Measurements from ENCODE around the gene PTPN1. TPM values are rescaled to one million over a fixed set of nuclear protein-coding genes. Genes with fewer than 3 reads are reported as not detected.
A peak's percentile ranks its signal among the peaks of the same experiment; 100 is the strongest.

Gene PTPN1
- total and polyA plus RNA-seq, 10 of the 15 experiments (the other 5 are each of a cell fraction or from before 2014, with no cell fraction given) = 15.9 to 74.7 (median 43.9) TPM

DNA sequence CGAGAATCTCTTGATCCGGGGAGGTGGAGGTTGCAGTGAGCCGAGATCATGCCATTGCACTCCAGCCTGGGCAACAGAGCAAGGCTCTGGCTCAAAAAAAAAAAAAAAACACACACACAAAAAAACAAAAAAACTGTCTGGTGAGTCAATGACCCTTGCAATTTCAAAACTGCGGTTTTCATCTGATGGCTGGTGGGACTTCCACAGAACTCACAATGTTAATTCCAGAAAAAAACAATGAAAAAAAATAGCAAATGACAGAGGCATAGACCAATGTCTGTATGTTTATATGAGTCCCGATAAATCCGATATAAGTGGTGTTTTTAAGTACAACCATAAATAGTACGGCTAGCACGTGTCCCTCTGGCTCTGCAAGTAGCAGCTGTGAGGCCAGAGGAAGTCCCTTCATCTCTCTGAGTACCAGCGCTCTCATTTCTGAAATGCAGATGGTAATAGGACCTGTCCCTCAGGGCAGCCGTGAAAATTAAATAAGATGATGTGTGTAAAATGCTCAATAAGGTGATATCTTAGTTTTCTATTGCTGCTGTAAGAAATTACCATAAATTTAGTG is 21.9 kb upstream of the PTPN1 start:
- Histone ChIP-seq H2AFZ (ENCODE audit: control insufficient read depth, low read depth, low read length) (peak overlapping the region; percentile 41; the same call in 1 of the 2 replicates), H3K79me2 (ENCODE audit: control insufficient read depth, insufficient read depth, low read length) (no peaks in the 10 kb centered on the region), H3K36me3 (ENCODE audit: control insufficient read depth in 2 of 2, insufficient read depth in 2 of 2, low read length in 1 of 2) (no peaks in the 10 kb centered on the region), H3K9ac (ENCODE audit: control insufficient read depth, insufficient read depth, low read length) (no peak overlapping the region), H4K20me1 (ENCODE audit: control insufficient read depth, insufficient read depth) (no peaks in the 10 kb centered on the region), H3K9me3 (replicated peaks; ENCODE audit: control insufficient read depth, insufficient read depth, low read length) (no peaks in the 10 kb centered on the region; the same call in 2 of the 3 replicates), H3K4me1 (ENCODE audit: control insufficient read depth, insufficient read depth, low read length) (peaks cover 30% of the 10 kb centered on the region), H3K27me3 (replicated peaks in 1 of 2; ENCODE audit: control insufficient read depth in 2 of 2, insufficient read depth in 2 of 2, low read length in 1 of 2) (no peaks in the 10 kb centered on the region), H3K4me3 (no peak overlapping the region), H3K4me2 (ENCODE audit: control insufficient read depth, insufficient read depth) (peak overlapping the region; percentile 67), H3K27ac (ENCODE audit: control insufficient read depth, insufficient read depth) (peak overlapping the region; percentile 22)
- FAIRE-seq (no peak), ATAC-seq (peak; percentile 65), DNase-seq (ENCODE audit: low read depth, low spot score) (no peak)
- no TSS peak for BruUV-seq (replicated peaks)
- ChIA-PET SMC1A (ENCODE audit: uncharacterized antibody, unreplicated experiment) (interaction anchor here (0.8 to 95.1 kb wide), 5 partner anchors 9 to 306 kb away, joined by 3 to 2799 read pairs (median 8); partner anchors contain the start of gene PTPN1), RAD21 (ENCODE audit: unreplicated experiment) (interaction anchor here (0.9 to 3.1 kb wide), 10 partner anchors 13 to 87 kb away, joined by 3 to 16 read pairs (median 4); partner anchors contain the start of gene PTPN1), POLR2A (interaction anchor here (0.5 to 1.6 kb wide), 6 partner anchors 9 to 690 kb away, joined by 3 to 5 read pairs (median 4); partner anchors contain the start of gene PTPN1), CTCF (interaction anchor here (0.9 to 4.5 kb wide), 8 partner anchors 14 to 100 kb away, joined by 3 to 30 read pairs (median 6); no protein-coding TSS in a partner anchor)
- WGBS (ENCODE audit: insufficient coverage, insufficient replicate concordance, low lambda C conversion rate, missing lambda C conversion rate) = under 1% methylated on average over 10 of the region's 10 CpGs
- intact Hi-C loops (cut with micrococcal nuclease; ENCODE audit: unreplicated experiment) = no loop called here
- in situ Hi-C loops (cut with MboI) = no loop called here
- TF ChIP-seq, protein P1, sequence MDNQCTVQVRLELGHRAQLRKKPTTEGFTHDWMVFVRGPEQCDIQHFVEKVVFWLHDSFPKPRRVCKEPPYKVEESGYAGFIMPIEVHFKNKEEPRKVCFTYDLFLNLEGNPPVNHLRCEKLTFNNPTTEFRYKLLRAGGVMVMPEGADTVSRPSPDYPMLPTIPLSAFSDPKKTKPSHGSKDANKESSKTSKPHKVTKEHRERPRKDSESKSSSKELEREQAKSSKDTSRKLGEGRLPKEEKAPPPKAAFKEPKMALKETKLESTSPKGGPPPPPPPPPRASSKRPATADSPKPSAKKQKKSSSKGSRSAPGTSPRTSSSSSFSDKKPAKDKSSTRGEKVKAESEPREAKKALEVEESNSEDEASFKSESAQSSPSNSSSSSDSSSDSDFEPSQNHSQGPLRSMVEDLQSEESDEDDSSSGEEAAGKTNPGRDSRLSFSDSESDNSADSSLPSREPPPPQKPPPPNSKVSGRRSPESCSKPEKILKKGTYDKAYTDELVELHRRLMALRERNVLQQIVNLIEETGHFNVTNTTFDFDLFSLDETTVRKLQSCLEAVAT (IDR thresholded peaks at IDR 0.05) = 0 out of 2 replicates have a peak, but pooled peaks have one; percentile 24
- peak; percentile 38; the same call in 1 of the 2 replicates for TF ChIP-seq JUNB (IDR thresholded peaks at IDR 0.05)
- TF ChIP-seq MEF2B (IDR thresholded peaks at IDR 0.05; ENCODE audit: partially characterized antibody, poor library complexity, severe bottlenecking) = peak; percentile 49
- no peak for TF ChIP-seq SP1 (IDR thresholded peaks at IDR 0.05; ENCODE audit: low read depth, low read length)
- 0 out of 2 replicates have a peak, but pooled peaks have one; percentile 47 for TF ChIP-seq TCF12 (IDR thresholded peaks at IDR 0.05; ENCODE audit: low read depth, low read length)
- no peak; the same call in 1 of the 2 replicates for TF ChIP-seq IRF4 (IDR thresholded peaks at IDR 0.05; ENCODE audit: low read depth, low read length)
- TF ChIP-seq RAD51 (IDR thresholded peaks at IDR 0.05) = peak; percentile 30; the same call in 1 of the 2 replicates
- TF ChIP-seq, protein P2, sequence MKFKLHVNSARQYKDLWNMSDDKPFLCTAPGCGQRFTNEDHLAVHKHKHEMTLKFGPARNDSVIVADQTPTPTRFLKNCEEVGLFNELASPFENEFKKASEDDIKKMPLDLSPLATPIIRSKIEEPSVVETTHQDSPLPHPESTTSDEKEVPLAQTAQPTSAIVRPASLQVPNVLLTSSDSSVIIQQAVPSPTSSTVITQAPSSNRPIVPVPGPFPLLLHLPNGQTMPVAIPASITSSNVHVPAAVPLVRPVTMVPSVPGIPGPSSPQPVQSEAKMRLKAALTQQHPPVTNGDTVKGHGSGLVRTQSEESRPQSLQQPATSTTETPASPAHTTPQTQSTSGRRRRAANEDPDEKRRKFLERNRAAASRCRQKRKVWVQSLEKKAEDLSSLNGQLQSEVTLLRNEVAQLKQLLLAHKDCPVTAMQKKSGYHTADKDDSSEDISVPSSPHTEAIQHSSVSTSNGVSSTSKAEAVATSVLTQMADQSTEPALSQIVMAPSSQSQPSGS (IDR thresholded peaks at IDR 0.05; ENCODE audit: low read length) = peak; percentile 46; the same call in 1 of the 2 replicates
- TF ChIP-seq KDM1A (IDR thresholded peaks at IDR 0.05; ENCODE audit: borderline replicate concordance) = no peak
- no peak for TF ChIP-seq SMC3 (IDR thresholded peaks at IDR 0.05; ENCODE audit: borderline replicate concordance, low read length)
- TF ChIP-seq MYB (IDR thresholded peaks at IDR 0.05; ENCODE audit: borderline replicate concordance, low read depth, low read length) = no peak
- 0 out of 2 replicates have a peak, but pooled peaks have one; percentile 14 for TF ChIP-seq FOXM1 (IDR thresholded peaks at IDR 0.05; ENCODE audit: low read depth, low read length)
- peak; percentile 54; the same call in 1 of the 2 replicates for TF ChIP-seq MEF2A (IDR thresholded peaks at IDR 0.05; ENCODE audit: insufficient read depth, low read depth, low read length)
- TF ChIP-seq, protein P3, sequence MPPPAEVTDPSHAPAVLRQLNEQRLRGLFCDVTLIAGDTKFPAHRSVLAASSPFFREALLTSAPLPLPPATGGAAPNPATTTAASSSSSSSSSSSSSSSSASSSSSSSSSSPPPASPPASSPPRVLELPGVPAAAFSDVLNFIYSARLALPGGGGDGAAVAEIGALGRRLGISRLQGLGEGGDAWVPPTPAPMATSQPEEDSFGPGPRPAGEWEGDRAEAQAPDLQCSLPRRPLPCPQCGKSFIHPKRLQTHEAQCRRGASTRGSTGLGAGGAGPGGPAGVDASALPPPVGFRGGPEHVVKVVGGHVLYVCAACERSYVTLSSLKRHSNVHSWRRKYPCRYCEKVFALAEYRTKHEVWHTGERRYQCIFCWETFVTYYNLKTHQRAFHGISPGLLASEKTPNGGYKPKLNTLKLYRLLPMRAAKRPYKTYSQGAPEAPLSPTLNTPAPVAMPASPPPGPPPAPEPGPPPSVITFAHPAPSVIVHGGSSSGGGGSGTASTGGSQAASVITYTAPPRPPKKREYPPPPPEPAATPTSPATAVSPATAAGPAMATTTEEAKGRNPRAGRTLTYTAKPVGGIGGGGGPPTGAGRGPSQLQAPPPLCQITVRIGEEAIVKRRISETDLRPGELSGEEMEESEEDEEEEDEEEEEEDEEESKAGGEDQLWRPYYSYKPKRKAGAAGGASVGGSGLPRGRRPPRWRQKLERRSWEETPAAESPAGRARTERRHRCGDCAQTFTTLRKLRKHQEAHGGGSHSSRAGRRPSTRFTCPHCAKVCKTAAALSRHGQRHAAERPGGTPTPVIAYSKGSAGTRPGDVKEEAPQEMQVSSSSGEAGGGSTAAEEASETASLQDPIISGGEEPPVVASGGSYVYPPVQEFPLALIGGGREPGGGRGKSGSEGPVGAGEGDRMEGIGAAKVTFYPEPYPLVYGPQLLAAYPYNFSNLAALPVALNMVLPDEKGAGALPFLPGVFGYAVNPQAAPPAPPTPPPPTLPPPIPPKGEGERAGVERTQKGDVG (CRISPR knock-in tag; IDR thresholded peaks at IDR 0.05) = no peak
- no peak; the same call in 1 of the 2 replicates for TF ChIP-seq NFIC (IDR thresholded peaks at IDR 0.05; ENCODE audit: low read depth, low read length)
- no peak for TF ChIP-seq HDAC6 (IDR thresholded peaks at IDR 0.05; ENCODE audit: unreplicated experiment)
- TF ChIP-seq RUNX3 (IDR thresholded peaks at IDR 0.05; ENCODE audit: low read length) = peak; percentile 92
- TF ChIP-seq ZNF384 (IDR thresholded peaks at IDR 0.05; ENCODE audit: borderline replicate concordance, low read depth, low read length) = peak; percentile 79; the same call in 1 of the 2 replicates

Data from GM12878 (cell line).